GM19239 (cell line): ENCODE measurements around the gene FAM120B.
"Not testable (repeated sequence)": the region's sequence is repeated elsewhere in the genome, so short reads cannot be mapped to it uniquely, and the experiment has no call there.

Source experiments
- DNase-seq: peaks from one replicate; pipeline ENCODE4 v3.0.0; 2011; ENCODE audit warnings: low spot score; ENCODE audit not compliant: insufficient read length
- FAIRE-seq: peaks from 2 replicates; lab custom pipeline; 2011; peaks lifted over from hg19 to GRCh38; lab: Jason Lieb, UNC

Gene FAM120B

DNA sequence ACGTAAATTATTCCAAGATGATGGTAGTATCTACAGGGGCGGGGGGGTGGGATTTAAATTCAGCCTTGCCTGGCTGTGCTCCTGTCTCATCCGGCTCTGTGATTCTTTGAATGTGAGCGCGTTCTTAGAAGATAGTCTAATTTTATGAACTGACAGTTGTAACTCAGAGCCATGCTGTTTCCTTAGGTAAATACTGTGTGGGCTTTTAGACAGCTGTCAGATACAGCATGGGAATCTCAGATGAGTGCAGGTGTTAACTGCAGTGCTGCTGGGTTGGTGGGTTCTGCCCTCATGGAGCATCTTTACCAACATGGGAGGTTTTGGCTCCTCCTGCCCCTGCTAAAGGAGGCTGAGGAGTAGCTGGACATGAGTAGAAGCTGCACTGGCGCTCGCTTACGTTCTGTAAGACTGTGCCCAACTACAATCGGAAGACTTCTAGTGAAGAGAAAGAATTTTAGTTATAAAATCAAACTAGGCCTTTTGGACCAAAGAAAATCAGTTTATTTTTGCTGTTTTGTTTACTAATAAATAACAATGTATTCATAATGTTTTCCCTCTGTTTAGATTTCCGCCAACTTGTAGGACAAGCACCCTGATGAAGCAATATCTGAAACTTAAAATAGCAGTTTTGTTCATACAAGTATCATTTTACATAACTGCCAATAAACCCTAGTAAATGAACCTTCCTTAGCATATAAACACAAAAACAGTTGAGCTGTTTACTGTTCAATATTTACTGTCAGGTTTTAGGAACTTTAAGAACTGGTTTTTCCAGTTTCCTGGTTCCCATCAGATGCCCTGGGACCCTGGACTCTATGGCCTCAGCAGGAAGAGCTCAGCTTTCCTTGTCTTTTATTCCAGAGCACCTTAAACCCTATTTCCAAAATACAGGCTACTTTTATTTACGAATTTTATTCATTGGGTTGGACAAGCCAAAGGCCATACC, 66.1 kb downstream of the FAM120B start:
- FAIRE-seq (no peak), DNase-seq (no peak)

DNA sequence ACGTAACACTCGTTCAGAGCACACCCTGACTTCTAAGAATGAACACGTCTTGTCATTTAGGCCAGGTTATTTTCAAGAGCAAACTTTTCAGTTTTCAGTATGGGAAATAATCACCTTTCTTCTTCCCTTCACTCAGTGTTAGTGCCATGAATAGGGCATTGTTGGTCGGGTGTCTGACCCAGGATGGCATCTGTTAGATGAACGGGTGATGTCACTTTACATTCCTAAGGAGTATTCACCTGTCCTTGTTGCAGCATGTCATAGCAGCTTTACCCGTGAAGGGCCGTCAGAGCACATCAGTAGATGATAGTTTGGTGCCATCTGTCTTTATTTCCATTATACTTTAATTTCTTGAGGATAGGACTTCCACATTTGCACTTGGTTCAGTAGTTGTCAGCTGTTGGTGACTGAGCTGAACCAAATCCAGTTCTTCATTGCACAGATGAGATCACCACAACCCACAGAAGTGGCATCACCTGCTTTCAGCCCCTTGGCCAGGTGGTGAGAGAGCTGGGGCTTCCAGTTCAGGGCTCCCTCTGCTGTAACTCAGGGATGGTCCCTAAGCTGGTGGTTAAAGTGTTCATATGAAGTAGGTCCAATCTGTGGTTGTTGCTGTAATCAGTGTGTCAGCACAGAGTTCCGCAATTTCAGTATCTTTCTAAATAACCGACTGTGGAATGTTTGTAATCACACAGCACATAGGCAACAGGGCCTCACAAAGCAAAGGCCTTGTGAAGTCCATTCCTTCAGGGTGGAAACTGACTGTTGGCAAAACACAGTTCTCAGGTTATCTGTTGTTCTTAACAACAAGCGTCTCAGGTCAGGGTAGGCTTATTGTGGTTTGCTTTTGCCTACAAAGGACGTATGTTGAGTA, 68.2 kb downstream of the FAM120B start:
- no peak for FAIRE-seq

DNA sequence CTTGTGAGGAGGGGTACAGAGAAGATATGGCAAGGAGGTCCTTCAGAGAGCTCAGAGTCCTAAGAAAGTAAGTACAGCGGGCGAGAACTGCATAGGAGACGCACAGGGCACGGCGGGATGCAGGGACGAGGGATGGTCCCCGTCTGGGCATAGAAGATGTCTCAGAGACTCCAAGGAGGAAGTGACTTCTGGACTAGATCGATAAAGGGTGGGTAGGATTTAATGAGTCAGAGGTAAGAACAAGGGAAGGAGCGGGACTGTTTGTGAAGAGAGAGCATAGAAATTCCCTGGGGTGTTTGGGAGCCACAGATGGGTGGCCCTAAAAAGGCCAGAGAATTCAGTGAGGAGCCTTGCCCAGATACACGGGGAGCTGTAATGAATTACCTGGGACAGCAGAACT, 69.1 kb downstream of the FAM120B start:
- FAIRE-seq, result no peak

More for the DNA sequence above, 68.2 kb downstream of the FAM120B start:
- DNase-seq, result no peak

DNA sequence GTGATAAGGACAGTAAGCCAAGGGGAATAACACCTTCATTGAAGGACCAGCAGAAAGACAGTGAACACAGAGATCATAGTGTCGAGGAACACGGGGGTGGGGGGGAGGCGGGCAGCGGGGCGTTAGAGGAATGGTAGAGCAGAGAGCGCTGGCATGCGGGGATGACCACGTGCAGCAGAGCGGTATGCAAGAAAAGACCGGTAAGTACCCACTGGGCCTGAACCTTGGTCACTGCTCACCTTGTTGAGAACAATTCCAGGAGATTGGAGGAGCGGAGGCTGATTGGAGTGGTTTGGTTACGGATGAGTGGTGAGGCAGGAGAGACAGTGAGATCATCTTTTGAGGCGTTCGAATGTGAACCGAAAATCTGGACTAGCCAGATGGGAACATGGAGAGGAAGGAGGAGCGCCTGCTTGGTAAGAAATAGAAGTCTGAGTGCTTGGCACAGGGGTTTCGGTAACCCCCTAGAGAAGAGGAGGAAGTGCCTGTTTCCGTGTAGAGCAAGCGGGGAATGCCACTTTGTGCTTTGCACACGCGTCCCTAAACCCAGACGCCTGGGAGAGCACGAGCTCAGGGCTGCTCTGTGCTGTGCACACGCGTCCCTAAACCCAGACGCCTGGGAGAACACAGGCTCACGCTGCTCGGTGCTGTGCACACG, 70.0 kb downstream of the FAM120B start:
- no peak for FAIRE-seq
- no peak for DNase-seq

More for the DNA sequence above, 69.1 kb downstream of the FAM120B start:
- no peak for DNase-seq

DNA sequence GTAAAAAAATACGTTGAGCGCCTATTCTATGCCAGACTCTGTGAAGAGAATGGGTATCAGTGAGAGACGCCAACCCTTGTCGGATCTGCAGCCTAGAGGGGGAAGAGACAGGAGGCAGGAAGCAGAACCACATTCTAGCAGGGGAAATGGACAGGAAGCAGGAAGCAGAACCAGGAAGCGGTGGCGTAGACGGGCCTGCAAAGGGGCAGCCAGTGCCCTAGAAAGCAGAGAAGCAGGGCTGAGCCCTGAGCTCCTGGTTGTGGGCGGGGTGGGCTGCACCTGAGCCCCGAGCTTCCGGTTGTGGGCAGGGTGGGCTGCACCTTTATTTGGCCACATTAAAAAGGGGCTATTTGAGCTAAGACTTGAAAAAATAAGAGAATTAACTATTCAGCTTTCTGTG, 71.9 kb downstream of the FAM120B start:
- FAIRE-seq, result no peak
- DNase-seq, result no peak

DNA sequence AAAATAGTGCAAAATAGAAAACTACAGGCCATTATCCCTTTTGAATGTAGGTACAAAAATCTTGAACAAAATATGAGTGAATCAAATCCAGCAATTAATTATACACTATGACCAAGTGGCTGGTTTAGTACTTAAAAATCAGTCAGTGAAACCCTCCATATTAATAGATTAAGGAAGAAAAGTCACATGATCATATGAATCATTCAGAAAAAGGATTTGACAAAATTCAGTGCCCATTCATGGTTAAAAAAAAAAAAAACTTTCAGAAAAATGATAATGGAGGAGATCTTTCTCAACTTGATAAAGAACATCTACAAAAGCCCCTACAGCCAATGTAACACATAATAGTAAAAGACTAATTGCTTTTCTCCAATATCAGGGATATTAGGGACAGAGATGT, 75.0 kb downstream of the FAM120B start:
- no peak for FAIRE-seq
- DNase-seq, result no peak

- no peak for DNase-seq
Observed at GRCh38 chr6:170383466-170384035, 77.0 kb downstream of the FAM120B start.

GRCh38 chr6:170385506-170385905, 78.9 kb downstream of the FAM120B start:
- DNase-seq, result no peak
- no peak for FAIRE-seq

More at GRCh38 chr6:170383466-170384035, 77.0 kb downstream of the FAM120B start:
- FAIRE-seq, result no peak

DNA sequence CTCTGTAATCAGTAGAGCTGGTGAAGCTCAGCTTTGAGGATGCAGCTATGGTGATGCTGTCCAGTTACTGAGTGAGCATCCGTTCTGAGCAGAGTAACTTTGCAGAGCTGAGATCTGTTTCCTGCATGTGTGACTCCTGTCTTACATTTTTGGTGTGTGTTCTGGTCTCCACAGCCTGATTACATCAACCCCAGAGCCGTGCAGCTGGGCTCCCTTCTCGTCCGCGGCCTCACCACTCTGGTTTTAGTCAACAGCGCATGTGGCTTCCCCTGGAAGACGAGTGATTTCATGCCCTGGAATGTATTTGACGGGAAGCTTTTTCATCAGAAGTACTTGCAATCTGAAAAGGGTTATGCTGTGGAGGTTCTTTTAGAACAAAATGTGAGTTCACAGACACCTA, 81.6 kb downstream of the FAM120B start:
- FAIRE-seq, result no peak
- DNase-seq, result no peak

DNA sequence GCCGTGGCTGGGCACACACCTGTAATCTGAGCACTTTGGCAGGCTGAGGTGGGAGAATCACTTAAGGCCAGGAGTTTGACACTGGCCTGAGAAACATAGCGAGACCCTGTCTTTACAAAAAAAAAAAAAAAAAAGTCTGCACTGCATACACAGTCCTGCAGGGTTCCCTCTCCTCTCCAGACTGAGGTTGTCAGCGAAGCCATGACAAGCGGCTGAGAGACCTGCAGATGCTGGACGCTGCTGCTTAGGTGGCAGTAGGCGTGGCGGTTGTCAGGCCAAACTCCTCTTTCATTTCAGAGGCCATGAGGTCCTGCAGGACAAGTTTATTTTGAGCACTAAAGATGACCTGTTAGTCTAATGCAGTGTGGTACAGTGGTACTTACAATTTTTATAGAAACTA, 86.5 kb downstream of the FAM120B start:
- DNase-seq (no peak), FAIRE-seq (no peak)

GRCh38 chr6:170393807-170394399, 87.3 kb downstream of the FAM120B start:
- DNase-seq (no peak), FAIRE-seq (no peak)

DNA sequence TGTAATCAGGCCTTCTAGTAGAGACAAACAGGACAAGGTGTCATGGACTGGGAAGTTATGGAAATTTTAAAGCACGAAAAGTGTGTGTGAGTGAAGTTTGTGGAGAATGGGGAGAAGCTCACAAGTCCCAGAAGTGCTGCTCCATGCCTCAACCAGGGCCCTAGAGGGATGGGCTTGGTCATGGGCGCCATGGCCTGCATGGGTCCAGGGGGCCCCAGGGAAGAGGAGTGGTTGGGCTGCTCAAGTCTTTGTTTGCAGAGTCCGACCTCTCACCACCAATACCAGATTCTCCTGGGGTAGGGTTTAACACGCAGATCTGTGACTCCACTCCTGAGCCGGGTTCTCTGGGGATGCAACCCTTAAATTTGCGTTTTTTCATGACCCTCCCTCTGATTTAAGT, 88.4 kb downstream of the FAM120B start:
- DNase-seq, result no peak
- no peak for FAIRE-seq

DNA sequence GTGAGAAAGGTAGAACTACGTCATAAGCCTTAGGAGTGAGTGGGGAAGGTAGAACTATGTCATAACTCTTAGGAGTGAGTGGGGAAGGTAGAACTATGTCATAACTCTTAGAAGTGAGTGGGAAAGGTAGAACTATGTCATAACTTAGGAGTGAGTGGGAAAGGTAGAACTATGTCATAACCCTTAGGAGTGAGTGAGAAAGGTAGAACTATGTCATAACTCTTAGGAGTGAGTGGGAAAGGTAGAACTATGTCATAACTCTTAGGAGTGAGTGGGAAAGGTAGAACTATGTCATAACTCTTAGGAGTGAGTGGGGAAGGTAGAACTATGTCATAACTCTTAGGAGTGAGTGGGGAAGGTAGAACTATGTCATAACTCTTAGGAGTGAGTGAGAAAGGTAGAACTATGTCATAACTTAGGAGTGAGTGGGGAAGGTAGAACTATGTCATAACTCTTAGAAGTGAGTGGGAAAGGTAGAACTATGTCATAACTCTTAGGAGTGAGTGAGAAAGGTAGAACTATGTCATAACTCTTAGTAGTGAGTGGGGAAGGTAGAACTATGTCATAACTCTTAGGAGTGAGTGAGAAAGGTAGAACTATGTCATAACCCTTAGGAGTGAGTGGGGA, 92.3 kb downstream of the FAM120B start:
- not testable (repeated sequence) for FAIRE-seq, DNase-seq

DNA sequence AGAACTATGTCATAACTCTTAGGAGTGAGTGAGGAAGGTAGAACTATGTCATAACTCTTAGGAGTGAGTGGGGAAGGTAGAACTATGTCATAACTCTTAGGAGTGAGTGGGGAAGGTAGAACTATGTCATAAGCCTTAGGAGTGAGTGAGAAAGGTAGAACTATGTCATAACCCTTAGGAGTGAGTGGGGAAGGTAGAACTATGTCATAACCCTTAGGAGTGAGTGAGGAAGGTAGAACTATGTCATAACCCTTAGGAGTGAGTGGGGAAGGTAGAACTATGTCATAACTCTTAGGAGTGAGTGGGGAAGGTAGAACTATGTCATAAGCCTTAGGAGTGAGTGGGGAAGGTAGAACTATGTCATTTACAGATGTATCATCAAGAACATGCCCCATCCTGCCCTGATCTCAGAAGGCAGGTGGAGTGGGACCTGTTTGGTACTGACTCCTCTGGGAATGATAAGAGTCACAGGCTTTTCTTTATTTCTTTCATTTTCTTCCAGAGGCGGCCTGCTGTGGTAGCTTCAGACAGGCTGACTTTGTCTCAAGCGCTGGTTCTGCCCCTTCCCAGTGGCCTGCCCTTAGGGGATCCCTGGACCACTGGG, 93.5 kb downstream of the FAM120B start:
- not testable (repeated sequence) for FAIRE-seq, DNase-seq

- DNase-seq (no peak), FAIRE-seq (no peak)
Observed at GRCh38 chr6:170402318-170403040, 95.9 kb downstream of the FAM120B start.

DNA sequence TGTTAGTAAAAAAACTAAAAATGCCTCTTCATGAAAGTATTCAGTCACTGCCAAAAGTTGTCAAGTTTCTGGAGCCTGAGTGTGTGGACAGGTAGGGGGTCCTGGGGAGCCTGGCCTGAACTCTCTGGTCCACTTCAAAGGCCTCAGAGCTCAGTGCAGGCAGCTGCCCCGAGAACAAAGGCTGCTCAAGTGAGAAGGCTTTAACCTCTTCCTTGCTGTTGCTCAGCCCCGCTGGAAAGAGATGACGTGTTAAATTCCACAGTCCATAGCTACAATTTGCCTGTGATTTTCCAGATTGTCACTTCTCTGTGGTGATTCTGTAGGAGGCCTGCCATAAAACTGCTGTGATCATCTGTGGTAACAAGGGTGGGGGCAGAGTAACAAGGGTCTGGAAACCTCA, 96.9 kb downstream of the FAM120B start:
- FAIRE-seq, result no peak
- no peak for DNase-seq

DNA sequence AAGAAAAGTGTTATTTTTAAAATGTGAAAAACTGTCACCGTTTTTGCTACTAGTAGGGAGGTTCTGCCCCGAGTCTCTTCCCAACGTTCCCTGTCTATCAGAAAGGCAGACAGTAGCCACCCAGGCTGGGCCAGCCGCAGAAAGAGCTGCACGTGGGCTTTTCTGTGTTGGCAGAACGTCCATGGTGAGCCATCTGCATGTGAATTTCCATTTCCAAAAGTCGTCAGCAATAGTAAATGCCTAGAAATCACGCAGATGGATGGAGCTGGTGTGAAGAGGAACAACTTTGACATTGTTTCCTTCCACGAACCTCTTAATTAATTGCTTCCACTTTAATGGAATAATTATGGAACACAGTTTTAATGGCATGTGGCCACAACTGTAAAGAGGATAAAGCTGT, 97.5 kb downstream of the FAM120B start:
- no peak for FAIRE-seq
- no peak for DNase-seq

DNA sequence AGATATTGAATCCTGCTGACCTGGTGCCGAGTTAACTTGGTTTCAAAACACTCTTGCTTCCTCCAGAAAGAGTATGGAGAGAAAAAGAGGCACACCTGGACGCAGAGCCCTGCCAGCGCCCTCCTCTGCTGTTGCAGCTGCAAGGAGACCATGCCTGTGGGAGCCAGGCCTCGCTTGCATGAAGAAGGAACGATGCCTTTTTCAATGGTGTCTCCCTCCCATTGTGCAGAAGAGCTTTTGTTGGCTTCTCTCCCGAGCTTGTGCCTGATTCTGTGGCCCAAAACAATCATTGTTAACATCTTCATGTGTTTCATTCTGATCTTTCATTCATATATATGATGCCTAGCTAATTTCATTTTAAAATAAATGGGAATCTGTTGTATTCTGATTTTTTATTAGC, 98.1 kb downstream of the FAM120B start:
- no peak for FAIRE-seq
- DNase-seq, result no peak
